ENCODE measurements around the gene TAS2R31.

TAS2R31 gene

GRCh38 chr12:10994307-10994706 is 36.9 kb downstream of the TAS2R31 start:
- DNase-seq: no peak

- DNase-seq: no peak
These were observed 42.1 kb downstream of the TAS2R31 start for GRCh38 chr12:10989107-10989506.

GRCh38 chr12:10986812-10987211 is 44.4 kb downstream of the TAS2R31 start, which contains the start of gene TAS2R50:
Gene TAS2R50, minus strand, starts transcription at chr12:10986912. Its CDS starts 52 bp downstream, at chr12:10986860.
- DNase-seq: no peak

- DNase-seq: no peak
These were observed 49.0 kb downstream of the TAS2R31 start for GRCh38 chr12:10982244-10982643.
